Ovary (tissue), 3 donors: Measurements from ENCODE around the gene SERAC1.

Experiments used
- CTCF ChIP-seq, 3 donors: fragments of 450-650 bp in 2 of 3; fragments of 200-600 bp in 1 of 3; IDR thresholded peaks; one replicate each; pipeline versions ENCODE4 v1.5.1 to v1.8.0; 2016 to 2022; ENCODE audit warnings: antibody characterized with exemption in 3 of 3, mild to moderate bottlenecking in 1 of 3
- POLR2A ChIP-seq: fragments of 450-650 bp; IDR thresholded peaks from one replicate; pipeline ENCODE4 v1.6.1; 2017; ENCODE audit warnings: antibody characterized with exemption, mild to moderate bottlenecking, moderate library complexity
- donor health status: DM: no; HTN: no; CAD: no.

GRCh38 chr6:158213925-158214674 is 46.0 kb upstream of the SERAC1 start:
- peak in 2 of 3 donors; percentile 21 to 33 for TF ChIP-seq CTCF (IDR thresholded peaks at IDR 0.05)
- TF ChIP-seq POLR2A = no peak
